Gastroesophageal sphincter (tissue), 3 donors: ENCODE measurements around the gene LNX2.

Experiments used
- EP300 ChIP-seq: sonication (generic); formaldehyde crosslinking; IDR thresholded peaks from one replicate; pipeline ENCODE4 v1.6.1; 2017; ENCODE audit warnings: antibody characterized with exemption, mild to moderate bottlenecking
- POLR2AphosphoS5 ChIP-seq: sonication (generic); formaldehyde crosslinking; IDR thresholded peaks from one replicate; pipeline ENCODE4 v1.6.1; 2017; ENCODE audit warnings: antibody characterized with exemption
- TF ChIP-seq, protein P1 (sequence below), 4 experiments: fragments of 200-600 bp in 2 of 4; fragments of 450-650 bp in 2 of 4; sonication (generic) in 1 of 4; IDR thresholded peaks; one replicate each; pipeline ENCODE4 v1.5.1; 2017 to 2019; ENCODE audit warnings: antibody characterized with exemption in 4 of 4, mild to moderate bottlenecking in 2 of 4, moderate library complexity in 2 of 4

GRCh38 chr13:27634231-27634630 is 13.9 kb upstream of the LNX2 start:
- TF ChIP-seq EP300 (no peak), POLR2AphosphoS5 (no peak)
- TF ChIP-seq, protein P1, sequence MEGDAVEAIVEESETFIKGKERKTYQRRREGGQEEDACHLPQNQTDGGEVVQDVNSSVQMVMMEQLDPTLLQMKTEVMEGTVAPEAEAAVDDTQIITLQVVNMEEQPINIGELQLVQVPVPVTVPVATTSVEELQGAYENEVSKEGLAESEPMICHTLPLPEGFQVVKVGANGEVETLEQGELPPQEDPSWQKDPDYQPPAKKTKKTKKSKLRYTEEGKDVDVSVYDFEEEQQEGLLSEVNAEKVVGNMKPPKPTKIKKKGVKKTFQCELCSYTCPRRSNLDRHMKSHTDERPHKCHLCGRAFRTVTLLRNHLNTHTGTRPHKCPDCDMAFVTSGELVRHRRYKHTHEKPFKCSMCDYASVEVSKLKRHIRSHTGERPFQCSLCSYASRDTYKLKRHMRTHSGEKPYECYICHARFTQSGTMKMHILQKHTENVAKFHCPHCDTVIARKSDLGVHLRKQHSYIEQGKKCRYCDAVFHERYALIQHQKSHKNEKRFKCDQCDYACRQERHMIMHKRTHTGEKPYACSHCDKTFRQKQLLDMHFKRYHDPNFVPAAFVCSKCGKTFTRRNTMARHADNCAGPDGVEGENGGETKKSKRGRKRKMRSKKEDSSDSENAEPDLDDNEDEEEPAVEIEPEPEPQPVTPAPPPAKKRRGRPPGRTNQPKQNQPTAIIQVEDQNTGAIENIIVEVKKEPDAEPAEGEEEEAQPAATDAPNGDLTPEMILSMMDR (IDR thresholded peaks at IDR 0.05): no peak
